Measurements from ENCODE around the gene POU2F2.
A peak's percentile ranks its signal among the peaks of the same experiment; 100 is the strongest.
"Not testable (repeated sequence)": the region's sequence is repeated elsewhere in the genome, so short reads cannot be mapped to it uniquely, and the experiment has no call there.

The POU2F2 gene

DNA sequence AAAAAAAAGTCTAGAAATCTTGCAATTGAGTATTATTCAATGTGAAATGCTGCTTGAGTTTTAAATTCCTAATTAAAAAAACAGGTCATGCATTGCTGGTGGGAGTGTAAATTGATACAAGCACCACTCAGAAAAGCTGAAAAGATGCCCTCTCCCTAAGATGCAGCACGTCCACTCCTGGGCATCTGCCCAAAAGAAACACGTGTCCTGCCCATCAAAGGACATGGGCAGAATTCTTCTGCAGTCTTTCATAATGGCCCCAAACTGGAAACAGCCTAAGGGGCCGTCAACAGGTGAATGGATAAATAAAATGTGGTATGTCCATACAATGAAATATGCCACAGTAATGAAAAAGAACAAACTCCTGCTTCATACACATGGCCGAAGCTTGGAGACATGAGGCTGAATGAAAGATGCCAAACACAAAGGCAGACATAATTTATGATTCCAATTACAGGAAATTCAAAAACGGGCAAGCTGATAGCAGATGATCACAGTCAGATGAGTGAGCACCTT lies 7.8 kb downstream of the POU2F2 start:
- DNase-seq, result no peak

DNA sequence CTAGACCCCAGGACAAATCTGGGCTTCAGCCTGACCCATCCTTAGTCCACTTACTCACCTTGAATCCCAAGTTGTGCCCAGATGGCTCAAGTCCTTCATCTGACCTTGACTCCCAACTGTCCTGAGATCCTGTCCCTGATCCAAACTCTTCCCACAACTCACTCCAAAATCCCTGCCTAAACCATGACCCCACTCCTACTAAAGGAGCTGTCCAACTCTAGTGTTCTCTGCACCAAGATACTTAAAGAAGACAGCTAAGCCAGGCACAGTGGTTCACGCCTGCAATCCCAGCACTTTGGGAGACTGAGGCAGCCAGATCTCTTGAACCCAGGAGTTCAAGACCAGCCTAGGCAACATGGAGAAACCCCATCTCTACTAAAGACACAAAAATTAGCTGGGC lies 8.5 kb downstream of the POU2F2 start:
- no peak for DNase-seq

DNA sequence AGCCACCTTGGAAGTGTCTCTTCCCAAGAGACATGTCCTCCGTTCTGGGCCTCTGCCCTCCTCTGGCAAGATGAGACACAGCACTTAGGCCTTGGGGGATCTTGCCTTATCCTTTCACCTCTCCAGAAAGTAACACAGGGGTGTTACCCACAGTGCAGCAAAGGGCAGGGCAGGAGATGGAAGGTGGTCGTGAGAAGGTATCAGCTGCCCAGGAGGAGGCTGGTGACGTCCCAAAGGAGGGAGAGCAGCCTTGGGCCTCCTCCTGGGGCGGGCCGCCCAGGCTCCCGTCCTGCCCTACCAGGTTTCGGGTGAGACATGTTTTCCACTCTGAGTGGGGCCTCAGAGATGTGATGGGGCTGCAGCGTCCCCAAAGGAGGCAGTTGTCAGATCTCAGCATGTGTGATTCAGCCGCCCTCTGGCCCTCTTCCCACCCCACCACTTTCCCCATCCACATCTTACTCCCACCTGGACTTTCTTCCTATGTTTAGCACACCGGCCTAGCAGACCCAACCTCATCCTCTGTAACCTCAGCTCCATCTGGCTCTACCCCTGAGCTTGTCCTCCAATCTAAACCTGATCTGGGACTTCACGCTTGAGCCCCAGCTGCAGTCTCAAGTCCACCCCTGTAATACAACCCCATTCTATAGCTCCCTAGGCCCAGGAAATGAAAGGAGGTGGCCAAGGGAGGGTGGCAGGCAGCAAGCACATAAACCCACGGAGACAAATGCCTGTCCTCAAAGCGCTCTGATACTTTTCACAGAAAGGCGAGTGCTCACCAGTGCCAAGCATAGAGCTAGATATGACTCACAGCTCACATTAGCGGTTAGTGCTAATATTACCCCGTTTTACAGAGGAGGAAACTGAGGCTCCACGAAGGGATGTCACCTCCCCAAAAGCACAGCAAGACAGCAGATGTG lies 9.3 kb downstream of the POU2F2 start:
- no peak for DNase-seq

DNA sequence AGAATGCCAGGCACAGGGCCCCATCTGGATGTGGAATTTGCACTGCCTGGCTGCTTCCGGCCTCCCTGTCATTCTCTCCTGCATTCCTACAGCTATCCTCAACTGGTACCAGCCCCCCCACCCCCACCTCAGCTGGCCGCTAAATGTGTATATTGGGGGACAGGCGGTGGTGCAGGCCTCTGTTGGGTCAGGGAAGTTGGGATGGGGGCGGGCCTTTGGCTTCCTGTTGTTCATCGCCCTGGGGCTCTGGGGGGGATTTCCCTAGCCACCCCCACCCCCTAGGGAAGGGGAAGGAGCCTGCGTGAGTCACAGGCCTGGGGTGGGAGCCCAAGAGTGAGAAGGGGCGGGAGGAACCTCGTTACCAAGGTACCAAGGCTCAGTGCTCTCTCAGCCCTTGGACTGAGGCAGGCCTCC lies 10.6 kb downstream of the POU2F2 start:
- no peak for DNase-seq

DNA sequence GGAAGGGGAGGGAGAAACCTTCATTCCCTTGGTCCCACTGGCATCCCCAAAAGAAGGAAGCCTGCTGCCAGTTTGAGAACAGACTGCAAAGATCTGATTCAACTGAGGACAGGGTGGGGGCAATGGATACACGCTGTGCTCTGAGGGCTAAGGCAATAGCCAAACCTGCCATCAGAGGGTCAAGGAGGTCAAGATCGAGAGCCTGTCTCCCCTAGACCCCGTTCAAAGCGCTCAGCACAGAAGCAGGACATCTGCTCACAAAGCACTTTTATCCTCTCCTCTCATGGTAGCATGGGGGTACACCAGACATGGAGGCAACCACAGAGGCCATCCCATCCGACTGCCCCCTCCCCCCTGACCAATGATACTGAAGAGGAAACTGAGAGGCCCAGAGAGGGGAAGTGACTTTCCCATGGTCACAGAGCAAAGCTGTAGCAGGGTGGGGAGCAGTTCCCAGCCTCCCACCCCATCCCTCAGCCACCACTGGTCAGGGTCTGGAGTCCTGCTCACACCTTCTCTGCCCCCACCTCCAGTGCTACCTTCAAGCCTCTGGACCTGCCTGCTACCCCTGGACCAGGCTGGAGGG lies 11.1 kb downstream of the POU2F2 start:
- no peak for DNase-seq

DNA sequence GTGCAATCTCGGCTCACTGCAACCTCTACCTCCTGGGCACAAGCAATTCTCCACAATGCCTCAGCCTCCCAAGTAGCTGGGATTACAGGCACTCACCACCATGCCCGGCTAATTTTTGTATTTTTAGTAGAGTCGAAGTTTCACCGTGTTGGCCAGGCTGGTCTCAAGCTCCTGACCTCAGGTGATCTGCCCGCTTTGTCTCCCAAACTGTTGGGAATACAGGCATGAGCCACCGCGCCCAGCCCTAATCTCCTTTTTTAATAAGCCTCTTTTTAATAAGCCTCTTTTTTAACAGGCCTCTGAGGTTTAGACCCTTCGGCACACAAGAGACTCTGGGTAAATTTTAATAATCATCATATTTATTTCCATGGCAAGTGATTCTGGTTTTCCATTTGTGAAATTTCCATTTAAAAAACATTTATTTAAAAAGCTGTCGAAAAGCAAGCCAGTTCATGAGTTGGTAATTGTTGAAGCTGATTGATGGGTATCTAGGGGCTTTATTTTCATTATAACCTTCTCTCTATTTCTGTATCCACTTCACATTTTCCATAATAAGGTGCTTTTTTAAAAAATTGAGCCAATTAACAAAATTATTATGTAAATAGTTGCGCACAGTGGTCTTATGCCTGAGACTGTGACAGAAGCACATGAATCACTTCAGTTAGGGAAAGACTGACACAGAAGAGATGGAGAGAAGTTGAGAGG lies 11.8 kb downstream of the POU2F2 start:
- DNase-seq, result no peak

DNA sequence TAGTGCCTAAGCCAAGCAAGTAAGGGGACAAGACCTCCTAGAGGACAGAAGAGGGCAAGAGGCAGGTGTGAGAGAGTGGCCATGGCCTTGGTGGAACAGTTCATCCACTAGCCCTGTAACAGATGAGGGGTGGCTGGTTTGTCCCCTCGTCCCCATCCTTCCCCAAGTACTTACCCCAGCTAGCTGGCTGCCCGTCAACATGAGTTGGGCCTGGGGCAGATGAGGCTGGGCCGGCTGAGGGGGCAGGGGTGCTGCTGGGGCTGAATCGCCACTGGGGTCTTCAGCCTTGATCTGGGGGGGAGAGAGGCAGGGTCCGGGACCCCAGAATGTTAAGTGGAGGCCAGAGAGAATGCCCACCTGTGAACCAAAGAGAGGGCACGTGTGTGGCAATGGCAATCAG lies 15.2 kb downstream of the POU2F2 start:
- no peak for DNase-seq

DNA sequence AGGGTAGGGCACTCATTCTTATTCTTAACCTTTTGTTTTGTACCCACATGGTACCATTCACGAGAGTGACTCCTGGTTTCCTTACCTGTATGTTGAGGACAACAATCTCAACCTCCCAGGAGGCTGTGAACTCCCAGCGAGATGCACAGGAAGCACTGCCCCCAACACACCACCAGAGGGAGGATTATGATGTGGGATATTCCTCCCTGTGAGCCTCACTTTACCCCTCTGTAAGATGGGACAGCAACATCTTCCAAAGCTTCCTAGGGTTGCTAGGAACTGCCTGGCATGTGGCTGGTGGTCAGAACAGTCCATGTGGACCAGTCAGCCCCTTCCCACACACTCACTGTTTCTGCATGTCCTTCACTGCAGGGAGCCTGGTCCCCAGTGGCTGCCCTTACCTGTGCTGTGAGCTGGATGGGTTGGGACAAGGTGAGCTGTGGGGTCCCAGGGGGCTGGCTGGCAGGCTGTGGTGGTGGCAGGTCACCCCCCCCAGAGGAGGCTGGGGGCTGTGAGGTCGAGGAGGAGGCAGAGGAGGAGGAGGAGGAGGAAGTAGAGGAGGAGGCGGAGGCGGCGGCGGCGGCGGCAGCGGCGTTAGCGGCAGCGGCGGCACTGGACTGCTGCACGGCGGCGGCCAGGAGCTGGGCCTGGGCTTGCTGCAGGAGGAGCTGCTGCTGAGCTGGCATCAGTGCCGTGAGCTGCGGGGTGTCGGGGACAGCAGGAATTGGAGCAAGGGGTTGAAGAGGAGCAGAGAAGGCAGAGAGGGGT lies 15.8 kb downstream of the POU2F2 start:
- no peak for DNase-seq

DNA sequence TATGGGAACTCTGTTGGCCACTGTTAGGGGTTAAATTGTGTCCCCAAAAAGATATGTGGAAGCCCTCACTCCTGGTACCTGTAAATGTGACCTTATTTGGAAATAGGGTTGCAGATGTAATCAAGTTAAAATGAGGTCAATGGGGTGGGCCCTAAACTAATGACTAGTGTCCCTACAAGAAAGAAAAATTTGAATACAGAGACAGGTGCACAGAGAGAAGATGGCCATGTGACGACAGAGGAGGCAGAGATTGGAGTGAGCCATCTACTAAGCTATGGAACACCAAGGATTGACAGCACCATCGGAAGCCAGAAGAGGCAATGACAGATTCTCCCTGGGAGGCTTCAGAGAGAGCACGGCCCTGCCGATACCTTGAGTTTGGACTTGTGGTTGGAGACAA lies 16.5 kb downstream of the POU2F2 start:
- DNase-seq, result no peak

DNA sequence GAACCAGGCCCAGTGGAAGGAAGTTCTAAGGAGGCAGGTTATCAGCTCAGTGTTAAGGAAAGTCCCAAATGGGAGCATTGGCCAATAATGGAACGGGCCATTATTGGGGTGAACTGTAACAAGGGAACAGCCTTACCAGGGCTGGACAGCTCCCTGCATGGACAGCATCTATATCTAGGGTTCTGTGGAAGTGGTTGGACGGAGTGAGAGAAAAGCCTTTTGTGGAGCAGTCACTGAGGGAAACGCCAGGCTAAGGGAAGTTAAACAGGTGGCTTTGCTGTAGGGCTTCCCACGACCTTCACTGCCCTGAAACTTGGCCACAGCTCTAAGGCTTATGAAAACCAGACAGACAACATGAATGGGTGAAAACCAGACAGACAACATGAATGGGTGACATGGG lies 17.0 kb downstream of the POU2F2 start:
- no peak for DNase-seq

DNA sequence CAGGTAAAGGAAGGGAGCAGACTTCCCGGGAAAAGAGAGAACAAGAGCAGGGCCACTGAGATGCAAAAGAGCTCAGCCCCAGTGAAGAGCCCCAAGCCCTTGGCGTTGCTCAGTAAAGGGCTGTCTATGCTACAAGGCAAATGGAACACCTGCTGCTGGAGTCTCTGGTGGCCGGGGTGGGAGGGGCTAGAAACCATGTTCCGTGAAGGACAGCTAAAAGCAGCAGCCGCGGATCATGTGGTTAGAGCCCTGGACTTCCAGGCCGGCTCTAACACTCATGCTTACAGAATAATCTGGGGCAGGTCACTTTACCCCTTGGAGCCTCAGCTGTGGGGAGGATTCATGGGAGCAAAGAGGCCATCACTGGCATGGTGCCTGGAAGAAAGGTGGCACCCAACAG lies 17.8 kb downstream of the POU2F2 start:
- peak; percentile 78 for DNase-seq

DNA sequence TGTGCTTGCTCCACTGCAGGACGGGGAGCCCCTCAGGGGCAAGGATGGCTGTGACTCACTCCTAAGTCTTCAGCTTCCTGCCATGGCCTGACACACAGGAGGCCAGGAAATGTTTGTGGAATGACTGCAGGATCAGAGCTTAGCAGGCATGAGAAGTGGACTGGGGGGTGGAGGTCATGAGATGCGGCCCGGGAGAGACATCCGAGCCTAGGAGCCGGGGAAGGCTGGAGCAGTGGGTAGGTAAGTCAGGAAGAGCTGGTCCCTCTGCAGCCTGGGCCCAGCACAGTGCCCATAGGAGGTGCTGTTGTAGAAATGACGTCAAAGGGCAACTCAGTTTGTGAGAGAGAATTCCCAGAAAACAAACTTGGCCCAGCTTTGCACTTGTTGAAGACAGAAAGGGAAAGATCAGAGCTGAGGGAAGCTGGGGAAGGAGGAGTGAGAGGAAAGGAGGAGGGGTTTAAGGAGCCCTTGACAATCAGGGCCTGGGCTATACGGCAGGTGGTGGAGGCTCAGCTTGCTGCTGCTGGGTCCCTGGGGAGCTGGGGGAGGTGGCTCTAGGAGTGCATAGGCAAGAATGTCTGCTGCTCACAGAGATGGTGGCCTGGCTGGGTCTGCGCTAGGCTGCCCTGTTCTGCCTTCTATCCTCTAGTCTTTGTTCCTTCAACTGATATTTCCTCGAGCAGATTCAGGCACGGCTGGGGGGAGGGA lies 18.5 kb downstream of the POU2F2 start:
- DNase-seq, result peak; percentile 62

DNA sequence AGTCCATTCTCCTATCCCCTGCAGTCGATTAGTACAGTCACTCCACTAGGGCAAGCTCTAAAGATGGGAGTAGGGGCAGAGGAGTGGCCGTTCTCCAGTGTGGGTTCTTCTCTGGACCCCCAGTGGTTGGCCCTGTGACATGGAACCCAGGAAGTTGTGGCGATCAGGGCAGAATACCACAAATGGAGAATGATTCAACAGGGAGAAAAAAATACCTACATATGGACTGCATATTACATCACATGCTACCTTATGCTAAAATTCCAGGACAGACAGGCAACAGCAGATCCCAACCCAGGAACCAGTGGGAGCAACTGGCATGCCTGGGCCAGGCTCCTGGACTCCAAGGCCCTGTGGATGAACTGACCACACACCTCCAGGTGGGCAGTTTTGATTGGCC lies 20.4 kb downstream of the POU2F2 start:
- no peak for DNase-seq

DNA sequence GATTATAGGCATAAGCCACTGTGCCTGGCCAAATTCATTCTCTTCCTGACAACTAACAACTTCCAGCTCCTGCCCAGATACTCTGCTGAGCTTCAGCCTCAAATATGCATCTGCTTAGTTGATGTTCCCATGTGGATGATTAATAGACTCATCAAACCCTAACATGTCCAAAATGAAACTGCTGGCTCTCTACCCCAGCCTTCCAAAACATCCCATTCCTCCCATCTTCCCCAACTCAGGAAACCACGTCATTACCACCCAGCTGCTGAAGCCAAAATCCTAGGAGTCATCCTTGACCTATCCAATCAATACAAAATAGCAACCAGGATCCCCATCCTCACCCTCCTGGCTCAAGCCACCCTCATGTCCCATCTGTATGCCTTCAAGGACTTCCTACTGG lies 20.9 kb downstream of the POU2F2 start:
- no peak for DNase-seq

DNA sequence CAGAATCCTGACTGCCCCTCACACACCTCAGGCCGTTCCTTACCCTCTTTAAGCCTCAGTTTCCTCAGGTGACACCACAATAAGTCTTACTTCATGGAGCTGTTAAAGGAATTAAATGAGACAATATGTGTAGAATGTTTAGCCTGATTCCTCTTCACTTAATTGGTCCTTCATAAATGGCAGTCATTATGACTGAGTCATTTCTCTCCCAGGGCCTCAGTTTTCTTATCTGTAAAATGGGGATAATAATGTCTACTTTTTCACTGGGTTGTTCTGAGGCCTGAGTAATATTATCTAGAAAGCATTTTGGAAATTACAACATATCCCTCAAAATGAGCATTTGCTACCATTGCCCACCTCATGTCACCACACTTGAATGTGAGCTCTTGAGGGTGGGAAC lies 21.6 kb downstream of the POU2F2 start:
- DNase-seq, result no peak

DNA sequence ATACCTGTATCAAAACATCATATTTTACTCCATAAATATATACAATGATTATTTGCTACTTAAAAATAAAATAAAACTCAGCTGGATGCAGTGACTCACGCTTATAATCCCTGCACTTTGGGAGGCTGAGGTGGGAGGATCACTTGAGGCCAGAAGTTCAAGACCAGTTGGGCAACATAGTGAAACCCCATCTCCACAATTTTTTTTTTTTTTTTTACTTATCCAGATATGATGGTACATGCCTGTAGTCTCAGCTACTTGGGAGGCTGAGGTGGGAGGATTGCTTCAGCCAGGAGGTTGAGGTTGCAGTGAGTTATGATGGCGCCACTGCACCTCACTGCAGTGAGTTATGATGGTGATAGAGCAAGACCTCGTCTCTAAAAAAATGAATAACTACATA lies 22.4 kb downstream of the POU2F2 start:
- no peak for DNase-seq

DNA sequence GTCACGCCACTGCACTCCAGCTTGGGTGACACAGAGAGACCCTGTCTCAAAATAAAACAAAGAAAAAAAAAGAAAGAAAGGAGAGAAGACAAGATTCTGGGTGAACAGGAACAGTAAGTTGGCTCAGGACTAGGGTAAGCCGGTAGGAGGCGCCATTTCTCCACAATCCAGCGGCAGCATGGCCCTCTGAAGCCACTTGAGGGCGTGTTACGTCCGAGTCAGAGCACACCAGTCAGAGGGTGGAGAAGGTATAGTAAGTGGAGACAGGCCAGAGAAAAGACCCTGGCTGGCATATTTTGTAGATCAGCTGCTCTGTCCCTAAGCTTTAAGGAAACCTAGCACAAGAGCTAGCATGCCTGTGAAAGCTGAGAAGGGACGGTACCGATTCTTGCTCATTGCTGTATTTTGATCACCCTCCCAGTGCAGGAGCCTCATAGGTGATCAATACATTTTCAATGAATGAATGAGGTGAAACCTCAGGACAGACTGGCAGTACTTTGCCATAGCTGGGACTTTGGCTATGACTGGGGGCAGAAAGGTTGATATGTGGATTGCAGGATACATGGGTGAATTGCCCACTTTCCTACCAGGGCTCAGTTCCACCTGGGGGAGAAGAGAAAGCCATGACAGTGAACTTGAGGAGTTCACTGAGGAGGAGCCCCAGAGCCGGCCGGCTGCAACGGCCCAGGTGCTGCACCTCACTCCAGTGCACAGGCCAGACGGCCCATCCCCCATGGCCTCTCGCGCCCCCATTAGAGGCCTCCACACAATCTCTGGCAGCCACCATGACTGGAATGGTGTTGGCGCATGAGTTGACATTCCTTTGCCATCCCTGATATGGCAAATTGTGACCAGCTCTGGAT lies 23.5 kb downstream of the POU2F2 start:
- peak; percentile 96 for DNase-seq

DNA sequence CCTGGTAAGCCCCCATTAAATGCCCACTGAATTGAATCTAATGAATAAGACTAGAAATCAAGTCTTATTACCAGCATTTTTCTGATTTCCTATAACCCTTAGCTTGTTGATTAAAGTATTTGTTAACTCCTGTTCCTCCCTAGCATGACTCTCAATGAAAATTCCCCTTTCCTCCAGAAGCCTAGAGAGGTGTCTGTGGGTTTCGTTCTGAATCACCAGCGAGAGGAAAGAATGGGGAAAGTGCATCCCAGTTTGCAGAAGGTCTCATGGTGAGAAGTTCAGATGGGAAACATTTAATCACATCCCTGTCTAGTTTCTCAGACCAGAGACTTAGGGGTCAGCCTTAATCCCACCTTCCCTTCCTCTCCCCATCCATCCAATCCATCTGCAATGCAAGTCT lies 26.9 kb downstream of the POU2F2 start:
- no peak for DNase-seq

DNA sequence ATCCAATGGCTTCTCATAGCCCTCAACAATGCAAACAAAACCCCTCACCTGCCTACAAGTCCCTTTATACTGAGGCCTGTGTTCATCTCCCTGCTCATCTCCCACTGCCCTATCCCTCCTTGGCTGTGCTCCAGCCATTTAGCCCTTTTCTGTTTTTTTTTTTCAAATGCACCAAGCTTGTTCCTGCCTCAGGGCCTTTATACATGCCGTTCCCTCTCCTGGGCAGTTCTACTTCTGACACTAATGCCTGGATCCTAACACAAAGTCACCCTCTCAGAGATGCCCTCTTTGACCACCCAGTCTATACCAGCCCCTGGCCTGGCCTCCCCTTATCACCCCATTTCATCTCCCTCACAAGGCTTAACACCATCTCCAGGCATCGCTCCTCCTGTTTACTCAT lies 29.4 kb downstream of the POU2F2 start:
- DNase-seq, result no peak

DNA sequence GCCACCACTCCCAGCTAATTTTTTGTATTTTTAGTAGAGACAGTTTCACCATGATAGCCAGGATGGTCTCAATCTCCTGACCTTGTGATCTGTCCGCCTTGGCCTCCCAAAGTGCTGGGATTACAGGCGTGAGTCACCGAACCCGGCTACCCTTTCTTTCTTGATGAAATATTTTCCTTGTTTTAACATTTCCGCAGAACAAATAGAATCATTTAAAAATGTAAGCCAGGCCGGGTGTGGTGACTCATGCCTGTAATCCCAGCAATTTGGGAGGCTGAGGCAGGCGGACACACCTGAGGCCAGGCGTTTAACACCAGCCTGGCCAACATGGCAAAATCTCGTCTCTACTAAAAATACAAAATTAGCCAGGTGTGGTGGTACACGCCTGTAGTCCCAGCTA lies 32.0 kb downstream of the POU2F2 start:
- not testable (repeated sequence) for DNase-seq

DNA sequence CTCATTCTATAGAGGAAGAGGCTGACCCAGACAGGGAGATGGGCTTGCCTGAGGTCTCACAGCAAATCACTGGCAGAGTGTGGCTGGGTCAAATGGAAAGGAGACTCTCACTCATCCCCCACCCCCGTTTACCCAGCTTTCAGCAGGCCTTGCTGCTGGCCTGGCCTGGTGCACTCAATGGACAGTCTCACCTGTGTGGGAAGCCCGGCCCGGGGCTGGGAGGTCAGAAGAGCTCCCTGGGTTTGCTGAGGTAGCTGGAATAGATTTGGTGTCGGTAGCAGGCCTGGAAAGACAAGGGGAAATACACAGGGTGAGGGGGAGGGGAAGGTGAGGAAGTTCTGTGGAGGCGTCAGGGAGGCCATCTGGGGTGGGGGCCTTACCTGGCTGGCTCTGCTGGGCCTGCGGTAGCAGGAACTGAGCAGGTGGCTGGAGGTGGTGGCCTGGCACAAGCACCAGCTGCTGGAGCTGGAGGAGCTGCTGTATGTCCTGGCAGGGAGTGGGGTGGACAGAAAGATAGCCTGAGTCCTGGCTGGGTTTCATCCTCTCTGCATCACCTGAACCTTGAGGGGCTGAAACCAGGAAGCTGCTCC lies 32.8 kb downstream of the POU2F2 start:
- DNase-seq, result no peak

All from NCI-H2227 treated with DMSO at 0.1 percent for 48 hours (cell line).